Measurements from ENCODE around the gene UCK2. TPM values are rescaled to one million over a fixed set of nuclear protein-coding genes. Genes with fewer than 3 reads are reported as not detected.

The UCK2 gene
- total and polyA plus RNA-seq, 2 donors (not counting 3 experiments of a cell fraction or from before 2014, with no cell fraction given): 62.3 to 74.7 TPM

DNA sequence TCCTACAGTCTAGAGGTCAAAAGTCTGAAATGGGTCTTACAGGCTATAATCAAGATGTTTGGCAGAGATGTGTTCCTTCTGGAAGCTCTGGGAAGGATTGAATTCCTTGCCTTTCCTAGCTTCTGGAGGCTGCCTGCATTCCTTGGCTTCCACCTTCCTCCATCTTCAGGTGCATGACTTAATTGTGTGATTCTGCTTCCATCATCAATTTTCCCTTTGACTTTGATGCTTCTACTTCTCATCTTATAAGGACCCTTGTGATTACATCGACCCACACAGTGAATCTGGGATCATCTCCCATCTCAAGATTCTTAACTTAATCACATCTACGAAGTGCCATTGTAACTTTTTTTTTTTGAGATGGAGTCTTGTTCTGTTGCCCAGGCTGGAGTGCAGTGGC is 111.4 kb downstream of the UCK2 start:
- Histone ChIP-seq H3K27ac (ENCODE audit: insufficient read depth, low read depth, low read length) (no peak overlapping the region), H3K4me3 (replicated peaks in 1 of 3; ENCODE audit: insufficient read depth in 1 of 3, low read depth in 1 of 3, low read length in 3 of 3) (no peak overlapping the region), H3K9me1 (replicated peaks; ENCODE audit: control insufficient read depth, extremely low read depth, insufficient read depth, low read length) (no peaks in the 10 kb centered on the region), H3K4me2 (ENCODE audit: insufficient read depth, low read length) (no peak overlapping the region), H3K4me1 (ENCODE audit: control insufficient read depth, extremely low read depth, insufficient read depth, low read length) (no peaks in the 10 kb centered on the region), H3K9ac (replicated peaks; ENCODE audit: extremely low read depth, insufficient read depth, low read length) (no peak overlapping the region), H3K9me3 (replicated peaks; ENCODE audit: control insufficient read depth, insufficient read depth, low read length) (no peaks in the 10 kb centered on the region), H2AFZ (ENCODE audit: low read depth, low read length) (no peak overlapping the region), H3K79me2 (ENCODE audit: control insufficient read depth, insufficient read depth, low read length) (no peaks in the 10 kb centered on the region), H3K36me3 (ENCODE audit: control insufficient read depth in 2 of 2, extremely low read depth in 1 of 2, insufficient read depth in 2 of 2, low read length in 2 of 2) (no peaks in the 10 kb centered on the region), H3K27me3 (ENCODE audit: control insufficient read depth in 2 of 2, insufficient read depth in 2 of 2, low read length in 2 of 2) (no peaks in the 10 kb centered on the region), H4K20me1 (replicated peaks; ENCODE audit: control insufficient read depth, extremely low read depth, insufficient read depth, low read length) (no peaks in the 10 kb centered on the region)
- dilution Hi-C loops (cut with MboI; ENCODE audit: extremely low pct_ligation_motif_present, low sequenced_read_pairs): no loop called here
- CTCF ChIA-PET: interaction anchor here (1.0 kb wide), 1 partner anchor 14 kb away, joined by 3 read pairs; no protein-coding TSS in a partner anchor
- no peak for FAIRE-seq
- TF ChIP-seq JUN (IDR thresholded peaks at IDR 0.05; ENCODE audit: borderline replicate concordance, insufficient read depth, insufficient read length, low read depth): no peak
- TF ChIP-seq EZH2 (IDR thresholded peaks at IDR 0.05; ENCODE audit: borderline replicate concordance, low read depth, low read length, severe bottlenecking): no peak
- no peak for TF ChIP-seq MYC (IDR thresholded peaks at IDR 0.05; ENCODE audit: low read depth, low read length)
- TF ChIP-seq, protein P1, sequence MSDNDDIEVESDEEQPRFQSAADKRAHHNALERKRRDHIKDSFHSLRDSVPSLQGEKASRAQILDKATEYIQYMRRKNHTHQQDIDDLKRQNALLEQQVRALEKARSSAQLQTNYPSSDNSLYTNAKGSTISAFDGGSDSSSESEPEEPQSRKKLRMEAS (IDR thresholded peaks at IDR 0.05; ENCODE audit: insufficient read depth, insufficient read length): no peak
- TF ChIP-seq POLR2AphosphoS5 (IDR thresholded peaks at IDR 0.05; ENCODE audit: insufficient read depth, low read depth, low read length): no peak
- TF ChIP-seq, protein P2, sequence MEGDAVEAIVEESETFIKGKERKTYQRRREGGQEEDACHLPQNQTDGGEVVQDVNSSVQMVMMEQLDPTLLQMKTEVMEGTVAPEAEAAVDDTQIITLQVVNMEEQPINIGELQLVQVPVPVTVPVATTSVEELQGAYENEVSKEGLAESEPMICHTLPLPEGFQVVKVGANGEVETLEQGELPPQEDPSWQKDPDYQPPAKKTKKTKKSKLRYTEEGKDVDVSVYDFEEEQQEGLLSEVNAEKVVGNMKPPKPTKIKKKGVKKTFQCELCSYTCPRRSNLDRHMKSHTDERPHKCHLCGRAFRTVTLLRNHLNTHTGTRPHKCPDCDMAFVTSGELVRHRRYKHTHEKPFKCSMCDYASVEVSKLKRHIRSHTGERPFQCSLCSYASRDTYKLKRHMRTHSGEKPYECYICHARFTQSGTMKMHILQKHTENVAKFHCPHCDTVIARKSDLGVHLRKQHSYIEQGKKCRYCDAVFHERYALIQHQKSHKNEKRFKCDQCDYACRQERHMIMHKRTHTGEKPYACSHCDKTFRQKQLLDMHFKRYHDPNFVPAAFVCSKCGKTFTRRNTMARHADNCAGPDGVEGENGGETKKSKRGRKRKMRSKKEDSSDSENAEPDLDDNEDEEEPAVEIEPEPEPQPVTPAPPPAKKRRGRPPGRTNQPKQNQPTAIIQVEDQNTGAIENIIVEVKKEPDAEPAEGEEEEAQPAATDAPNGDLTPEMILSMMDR (IDR thresholded peaks at IDR 0.05; ENCODE audit: extremely low read depth in 1 of 2, insufficient read depth in 1 of 2, low read depth in 1 of 2, low read length in 2 of 2): no peak
- TF ChIP-seq GATA2 (IDR thresholded peaks at IDR 0.05; ENCODE audit: insufficient read depth, insufficient read length, low read depth, low read length): no peak
- no peak for TF ChIP-seq FOS (IDR thresholded peaks at IDR 0.05; ENCODE audit: borderline replicate concordance, insufficient read depth, low read length)
- intact Hi-C loops (cut with micrococcal nuclease): no loop called here
- BruUV-seq (replicated peaks): no TSS peak
- POLR2A ChIA-PET: no interaction called here
- DNase-seq (ENCODE audit: low read depth, low spot score): no peak
